NB4 (cell line): Measurements from ENCODE around the gene SLAMF7.

ENCODE experiments used
- DNase-seq: peaks from one replicate; pipeline ENCODE4 v3.0.0; 2010; ENCODE audit warnings: low read depth
- H3K4me3 ChIP-seq: one replicate; pipeline ENCODE4 v1.5.1; 2011; ENCODE audit warnings: mild to moderate bottlenecking, low read depth, low read length, moderate library complexity
- CTCF ChIP-seq: IDR thresholded peaks from one replicate; pipeline ENCODE4 v1.5.1; 2012; ENCODE audit warnings: low read depth, low read length
- MAX ChIP-seq: IDR thresholded peaks from 2 replicates; pipeline ENCODE4 v1.6.1; 2011; ENCODE audit warnings: low read depth, low read length
- MYC ChIP-seq: IDR thresholded peaks from 2 replicates; pipeline ENCODE4 v1.6.1; 2011; ENCODE audit warnings: low read depth, low read length
- POLR2A ChIP-seq: IDR thresholded peaks from 2 replicates; pipeline ENCODE4 v1.6.1; 2011; ENCODE audit warnings: mild to moderate bottlenecking; ENCODE audit not compliant: insufficient read length; ENCODE audit errors: extremely low read depth

The SLAMF7 gene

GRCh38 chr1:160789702-160790611 is 50.9 kb downstream of the SLAMF7 start:
- peak; percentile 35 for DNase-seq
- TF ChIP-seq POLR2A, result no peak
- TF ChIP-seq MYC, result 0 out of 2 replicates have a peak, but pooled peaks have one; percentile 32
- TF ChIP-seq MAX, result peak; percentile 68
- TF ChIP-seq CTCF, result no peak
- no peak overlapping the region for H3K4me3 ChIP-seq

GRCh38 chr1:160794376-160794775 is 55.3 kb downstream of the SLAMF7 start:
- TF ChIP-seq CTCF (no peak), MYC (no peak), MAX (no peak), POLR2A (no peak)
- no peak overlapping the region for H3K4me3 ChIP-seq
- no peak for DNase-seq

GRCh38 chr1:160795951-160796383 is 56.9 kb downstream of the SLAMF7 start, which contains the start of gene LY9:
LY9 (plus strand) TSS chr1:160796174; CDS start chr1:160796188, 14 bp downstream.
- TF ChIP-seq MYC, result no peak
- no peak for TF ChIP-seq POLR2A
- no peak within 1 kb of the TSS for H3K4me3 ChIP-seq
- no peak for DNase-seq

GRCh38 chr1:160797271-160797709 is 58.2 kb downstream of the SLAMF7 start:
- no peak overlapping the region for H3K4me3 ChIP-seq
- no peak for DNase-seq
- no peak for TF ChIP-seq CTCF
- no peak for TF ChIP-seq MYC
- no peak for TF ChIP-seq POLR2A
- no peak for TF ChIP-seq MAX

- TF ChIP-seq MAX (no peak), CTCF (no peak), POLR2A (no peak), MYC (no peak)
- no peak for DNase-seq
- no peak overlapping the region for H3K4me3 ChIP-seq
These were observed 58.8 kb downstream of the SLAMF7 start for GRCh38 chr1:160797861-160798273.

- DNase-seq, result no peak
- no peak for TF ChIP-seq CTCF
- no peak for TF ChIP-seq MYC
- TF ChIP-seq POLR2A, result no peak
- no peak for TF ChIP-seq MAX
- no peak overlapping the region for H3K4me3 ChIP-seq
These were observed 59.4 kb downstream of the SLAMF7 start for GRCh38 chr1:160798439-160798838.
